Mesenchymal stem cell (in vitro differentiated cells and primary cell): ENCODE measurements around the gene NSL1.

Experiments
- DNase-seq: peaks from one replicate; pipeline ENCODE4 v3.0.0-alpha.2; 2013
- H2AFZ ChIP-seq: one replicate; pipeline ENCODE4 v1.6.1; 2013; ENCODE audit warnings: low read depth, mild to moderate bottlenecking, control low read depth, inconsistent platforms, low read length, moderate library complexity
- H2AK5ac ChIP-seq: 2 replicates; pipeline ENCODE4 v1.6.1; 2013; ENCODE audit warnings: low read length, moderate library complexity, mild to moderate bottlenecking, inconsistent platforms; ENCODE audit not compliant: severe bottlenecking
- H2BK120ac ChIP-seq: one replicate; pipeline ENCODE4 v1.6.1; 2013; ENCODE audit warnings: low read depth, mild to moderate bottlenecking, inconsistent platforms, low read length, moderate library complexity
- H2BK12ac ChIP-seq, 2 experiments: one replicate each; pipeline ENCODE4 v1.6.1; 2013; ENCODE audit warnings: inconsistent platforms in 2 of 2, low read length in 2 of 2, mild to moderate bottlenecking in 2 of 2, moderate library complexity in 2 of 2, control low read depth in 1 of 2
- H2BK15ac ChIP-seq: one replicate; pipeline ENCODE4 v1.6.1; 2013; ENCODE audit warnings: mild to moderate bottlenecking, low read depth, inconsistent platforms; ENCODE audit not compliant: poor library complexity, severe bottlenecking
- H2BK5ac ChIP-seq: 2 replicates; pipeline ENCODE4 v1.6.1; 2013; ENCODE audit warnings: low read depth, mild to moderate bottlenecking, low read length, control low read depth, inconsistent platforms; ENCODE audit not compliant: poor library complexity, severe bottlenecking
- H3K14ac ChIP-seq, 2 experiments: one replicate each; pipeline ENCODE4 v1.6.1; 2013; ENCODE audit warnings: inconsistent platforms in 2 of 2, low read length in 2 of 2, control low read depth in 1 of 2, mild to moderate bottlenecking in 1 of 2, moderate library complexity in 1 of 2
- H3K18ac ChIP-seq, 2 experiments: one replicate each; pipeline ENCODE4 v1.6.1; 2013; ENCODE audit warnings: inconsistent platforms in 2 of 2, low read length in 2 of 2, control low read depth in 1 of 2, low read depth in 1 of 2, mild to moderate bottlenecking in 1 of 2
- H3K23ac ChIP-seq, 2 experiments: one replicate each; pipeline ENCODE4 v1.6.1; 2013; ENCODE audit warnings: inconsistent platforms in 2 of 2, low read length in 2 of 2, mild to moderate bottlenecking in 2 of 2, moderate library complexity in 2 of 2, control low read depth in 1 of 2
- H3K27ac ChIP-seq: 2 replicates; pipeline ENCODE4 v1.5.1; 2013; ENCODE audit warnings: mild to moderate bottlenecking, moderate library complexity, low read length, control low read depth, inconsistent platforms; ENCODE audit not compliant: poor library complexity, severe bottlenecking
- H3K27me3 ChIP-seq, 2 experiments: 2 replicates each; pipeline versions ENCODE4 v1.6.1 to v1.7.0; 2013; ENCODE audit warnings: low read length in 2 of 2, mild to moderate bottlenecking in 2 of 2, moderate library complexity in 2 of 2, control low read depth in 1 of 2, inconsistent platforms in 1 of 2; ENCODE audit not compliant: control insufficient read depth in 1 of 2, insufficient read depth in 1 of 2
- H3K36me3 ChIP-seq, 2 experiments: 2 replicates each; pipeline versions ENCODE4 v1.6.1 to v1.7.0; 2013; ENCODE audit warnings: low read length in 2 of 2, control low read depth in 1 of 2, inconsistent platforms in 1 of 2, low read depth in 1 of 2, mild to moderate bottlenecking in 1 of 2; ENCODE audit not compliant: insufficient read depth in 2 of 2, control insufficient read depth in 1 of 2
- H3K4ac ChIP-seq, 2 experiments: one replicate each; pipeline ENCODE4 v1.6.1; 2013; ENCODE audit warnings: inconsistent platforms in 2 of 2, low read length in 2 of 2, mild to moderate bottlenecking in 2 of 2, moderate library complexity in 2 of 2, control low read depth in 1 of 2, low read depth in 1 of 2
- H3K4me1 ChIP-seq: 2 replicates; pipeline ENCODE4 v1.6.1; 2013; ENCODE audit warnings: low read depth, low read length, control low read depth; ENCODE audit not compliant: control insufficient read depth, insufficient read depth
- H3K4me2 ChIP-seq: 2 replicates; pipeline ENCODE4 v1.6.1; 2013; ENCODE audit warnings: low read length, mild to moderate bottlenecking, inconsistent platforms; ENCODE audit not compliant: poor library complexity, severe bottlenecking
- H3K4me3 ChIP-seq, 2 experiments: 2 replicates each; pipeline versions ENCODE4 v1.5.1 to v1.7.0; 2013; ENCODE audit warnings: low read length in 2 of 2, mild to moderate bottlenecking in 2 of 2, control low read depth in 1 of 2, low read depth in 1 of 2; ENCODE audit not compliant: insufficient read depth in 1 of 2
- H3K79me1 ChIP-seq: replicated peaks from 2 replicates; pipeline ENCODE4 v1.6.1; 2013; ENCODE audit warnings: mild to moderate bottlenecking, control low read depth, low read length, inconsistent platforms; ENCODE audit not compliant: poor library complexity, severe bottlenecking
- H3K9ac ChIP-seq: 2 replicates; pipeline ENCODE4 v1.7.0; 2013; ENCODE audit warnings: mild to moderate bottlenecking, low read length, moderate library complexity
- H3K9me3 ChIP-seq: 2 replicates; pipeline ENCODE4 v1.7.0; 2013; ENCODE audit warnings: mild to moderate bottlenecking, low read length; ENCODE audit not compliant: control insufficient read depth
- H4K8ac ChIP-seq: one replicate; pipeline ENCODE4 v1.6.1; 2013; ENCODE audit warnings: inconsistent platforms, mild to moderate bottlenecking, low read length, moderate library complexity
- H4K91ac ChIP-seq: one replicate; pipeline ENCODE4 v1.6.1; 2013; ENCODE audit warnings: mild to moderate bottlenecking, low read length, inconsistent platforms
- WGBS: methylation state at CpG from one replicate; pipeline ENCODE4 v1.1.7; 2013; ENCODE audit warnings: mixed read lengths; 5-methylcytosine and 5-hydroxymethylcytosine counted together

The NSL1 gene

GRCh38 chr1:212777151-212777550 is 14.4 kb downstream of the NSL1 start:
- H2BK120ac ChIP-seq, result no peak overlapping the region
- no peak overlapping the region for H2BK15ac ChIP-seq
- H3K4me2 ChIP-seq, result no peak overlapping the region
- H3K36me3 ChIP-seq, result peaks cover 0 to 21% of the 10 kb centered on the region in 2 experiments
- DNase-seq, result no peak
- no peak overlapping the region for H3K18ac ChIP-seq
- no peaks in the 10 kb centered on the region for H3K27me3 ChIP-seq
- no peak overlapping the region for H3K14ac ChIP-seq
- H2BK12ac ChIP-seq, result no peak overlapping the region
- H2AFZ ChIP-seq, result no peak overlapping the region
- peaks cover 5% of the 10 kb centered on the region for H3K79me1 ChIP-seq
- WGBS, result 100% methylated on average over 1 of the region's 3 CpGs
- H2BK5ac ChIP-seq, result no peak overlapping the region
- H3K9me3 ChIP-seq, result no peaks in the 10 kb centered on the region
- H2AK5ac ChIP-seq, result no peak overlapping the region
- H3K9ac ChIP-seq, result no peak overlapping the region
- H3K4ac ChIP-seq, result no peak overlapping the region
- H4K91ac ChIP-seq, result no peak overlapping the region
- no peak overlapping the region for H4K8ac ChIP-seq
- H3K4me3 ChIP-seq, result no peak overlapping the region
- H3K27ac ChIP-seq, result no peak overlapping the region
- no peaks in the 10 kb centered on the region for H3K4me1 ChIP-seq
- no peak overlapping the region for H3K23ac ChIP-seq

- no peak overlapping the region for H3K18ac ChIP-seq
- H2BK120ac ChIP-seq, result no peak overlapping the region
- no peak overlapping the region for H3K23ac ChIP-seq
- peaks cover 6% of the 10 kb centered on the region for H3K79me1 ChIP-seq
- no peak overlapping the region for H2BK15ac ChIP-seq
- no peaks in the 10 kb centered on the region for H3K4me1 ChIP-seq
- no peak overlapping the region for H4K8ac ChIP-seq
- no peak overlapping the region for H3K27ac ChIP-seq
- H2BK5ac ChIP-seq, result no peak overlapping the region
- H3K27me3 ChIP-seq, result no peaks in the 10 kb centered on the region
- no peak overlapping the region for H3K14ac ChIP-seq
- peaks cover 6% of the 10 kb centered on the region for H3K9me3 ChIP-seq
- H2AK5ac ChIP-seq, result no peak overlapping the region
- H4K91ac ChIP-seq, result no peak overlapping the region
- no peak overlapping the region for H2BK12ac ChIP-seq
- H3K4me2 ChIP-seq, result no peak overlapping the region
- H3K9ac ChIP-seq, result no peak overlapping the region
- H3K4ac ChIP-seq, result no peak overlapping the region
- no peak for DNase-seq
- H2AFZ ChIP-seq, result no peak overlapping the region
- peaks cover 0 to 11% of the 10 kb centered on the region in 2 experiments for H3K36me3 ChIP-seq
- H3K4me3 ChIP-seq, result no peak overlapping the region
Measured at GRCh38 chr1:212775241-212775640, 16.3 kb downstream of the NSL1 start.

- 50% methylated on average over 2 of the region's 2 CpGs for WGBS
- H3K23ac ChIP-seq, result no peak overlapping the region
- H2BK5ac ChIP-seq, result no peak overlapping the region
- no peak overlapping the region for H2BK12ac ChIP-seq
- H2AFZ ChIP-seq, result no peak overlapping the region
- H2BK120ac ChIP-seq, result no peak overlapping the region
- no peak overlapping the region for H2BK15ac ChIP-seq
- no peak overlapping the region for H4K91ac ChIP-seq
- no peak overlapping the region for H3K4me3 ChIP-seq
- H3K14ac ChIP-seq, result no peak overlapping the region
- no peaks in the 10 kb centered on the region for H3K4me1 ChIP-seq
- H3K36me3 ChIP-seq, result peaks cover 0 to 11% of the 10 kb centered on the region in 2 experiments
- no peak overlapping the region for H3K4ac ChIP-seq
- H3K9me3 ChIP-seq, result peaks cover 13% of the 10 kb centered on the region
- no peak overlapping the region for H3K9ac ChIP-seq
- peaks cover 6% of the 10 kb centered on the region for H3K79me1 ChIP-seq
- H4K8ac ChIP-seq, result no peak overlapping the region
- H3K27ac ChIP-seq, result no peak overlapping the region
- peak; percentile 65 for DNase-seq
- no peak overlapping the region for H3K18ac ChIP-seq
- no peak overlapping the region for H3K4me2 ChIP-seq
- H2AK5ac ChIP-seq, result no peak overlapping the region
- no peaks in the 10 kb centered on the region for H3K27me3 ChIP-seq
Measured at GRCh38 chr1:212774584-212774983, 17.0 kb downstream of the NSL1 start.

- no peak overlapping the region for H2BK5ac ChIP-seq
- no peak overlapping the region for H3K18ac ChIP-seq
- peaks cover 13% of the 10 kb centered on the region for H3K79me1 ChIP-seq
- no peaks in the 10 kb centered on the region for H3K4me1 ChIP-seq
- no peak overlapping the region for H3K27ac ChIP-seq
- H4K91ac ChIP-seq, result no peak overlapping the region
- no peak overlapping the region for H2AFZ ChIP-seq
- H2AK5ac ChIP-seq, result no peak overlapping the region
- no peak overlapping the region for H3K4me2 ChIP-seq
- no peaks in the 10 kb centered on the region for H3K27me3 ChIP-seq
- H3K9me3 ChIP-seq, result peaks cover 26% of the 10 kb centered on the region
- H4K8ac ChIP-seq, result no peak overlapping the region
- H3K4ac ChIP-seq, result no peak overlapping the region
- no peak overlapping the region for H3K23ac ChIP-seq
- no peak for DNase-seq
- no peak overlapping the region for H2BK120ac ChIP-seq
- 100% methylated on average over 2 of the region's 2 CpGs for WGBS
- no peak overlapping the region for H2BK15ac ChIP-seq
- H3K14ac ChIP-seq, result no peak overlapping the region
- no peak overlapping the region for H3K4me3 ChIP-seq
- peaks cover 0 to 13% of the 10 kb centered on the region in 2 experiments for H3K36me3 ChIP-seq
- no peak overlapping the region for H3K9ac ChIP-seq
- no peak overlapping the region for H2BK12ac ChIP-seq
Measured at GRCh38 chr1:212773011-212773410, 18.6 kb downstream of the NSL1 start.
